Smooth muscle cell (in vitro differentiated cells): Measurements from ENCODE around the gene PLAC8L1. TPM values are rescaled to one million over a fixed set of nuclear protein-coding genes. Genes with fewer than 3 reads are reported as not detected.

Experiments used
- DNase-seq: peaks from one replicate; lab custom pipeline; 2025; ENCODE audit not compliant: unreplicated experiment; lab: John Stamatoyannopoulos, UW
- H2AFZ ChIP-seq: fragments of 200-600 bp; sonication (generic); 2 replicates; pipeline ENCODE4 v1.6.0; 2016; ENCODE audit warnings: antibody characterized with exemption, low read depth, mild to moderate bottlenecking
- H3F3A ChIP-seq: fragments of 200-600 bp; sonication (generic); 2 replicates; pipeline ENCODE4 v1.6.0; 2017; ENCODE audit warnings: antibody characterized with exemption, low read depth
- H3K27ac ChIP-seq: fragments of 200-600 bp; sonication (generic); 2 replicates; pipeline ENCODE4 v1.5.1; 2016; ENCODE audit warnings: low read depth, mild to moderate bottlenecking
- H3K27me3 ChIP-seq: fragments of 200-600 bp; sonication (generic); 2 replicates; pipeline ENCODE4 v1.6.1; 2016; ENCODE audit warnings: low read depth, mild to moderate bottlenecking
- H3K36me3 ChIP-seq: fragments of 200-600 bp; sonication (generic); 2 replicates; pipeline ENCODE4 v1.5.1; 2016; ENCODE audit warnings: low read depth
- H3K4me1 ChIP-seq: fragments of 200-600 bp; sonication (generic); 2 replicates; pipeline ENCODE4 v1.5.1; 2016; ENCODE audit warnings: low read depth
- H3K4me2 ChIP-seq: fragments of 200-600 bp; sonication (generic); 2 replicates; pipeline ENCODE4 v1.6.0; 2016; ENCODE audit warnings: mild to moderate bottlenecking
- H3K4me3 ChIP-seq: fragments of 200-600 bp; sonication (generic); 2 replicates; pipeline ENCODE4 v1.5.1; 2016; ENCODE audit warnings: mild to moderate bottlenecking
- H3K79me2 ChIP-seq: fragments of 200-600 bp; sonication (generic); 2 replicates; pipeline ENCODE4 v1.6.0; 2016; ENCODE audit warnings: low read depth, mild to moderate bottlenecking
- H3K9ac ChIP-seq: fragments of 200-600 bp; sonication (generic); 2 replicates; pipeline ENCODE4 v1.6.0; 2016; ENCODE audit warnings: low read depth
- H3K9me3 ChIP-seq: fragments of 200-600 bp; sonication (generic); replicated peaks from 2 replicates; pipeline ENCODE4 v1.5.1; 2016; ENCODE audit warnings: low read depth
- H4K20me1 ChIP-seq: fragments of 200-600 bp; sonication (generic); 2 replicates; pipeline ENCODE4 v1.6.0; 2016; ENCODE audit warnings: low read depth
- CTCF ChIP-seq: fragments of 200-600 bp; sonication (generic); IDR thresholded peaks from 2 replicates; pipeline ENCODE4 v1.5.1; 2017; ENCODE audit warnings: borderline replicate concordance, mild to moderate bottlenecking, antibody characterized with exemption; ENCODE audit not compliant: insufficient read depth, poor library complexity, severe bottlenecking
- WGBS: methylation state at CpG from one replicate; pipeline ENCODE4 v1.1.7; 2016; ENCODE audit warnings: low lambda C conversion rate; 5-methylcytosine and 5-hydroxymethylcytosine counted together
- polyA plus RNA-seq: library from polyadenylated mRNA; unstranded; fragments of >200 nt; fragmentation: Nextera tagmentation; extraction: Ambion mirVana; gene quantifications from 2 replicates; pipeline ENCODE4 v1.2.1, GENCODE V29; 2016
- total RNA-seq: library from RNA; depleted of rRNA; stranded (reverse); fragments of >200 nt; gene quantifications from 2 replicates; pipeline ENCODE4 v1.2.3, GENCODE V29; 2014

The PLAC8L1 gene
- total and polyA plus RNA-seq, 2 experiments from 2014 or later = 0.35 TPM; not detected in 1

DNA sequence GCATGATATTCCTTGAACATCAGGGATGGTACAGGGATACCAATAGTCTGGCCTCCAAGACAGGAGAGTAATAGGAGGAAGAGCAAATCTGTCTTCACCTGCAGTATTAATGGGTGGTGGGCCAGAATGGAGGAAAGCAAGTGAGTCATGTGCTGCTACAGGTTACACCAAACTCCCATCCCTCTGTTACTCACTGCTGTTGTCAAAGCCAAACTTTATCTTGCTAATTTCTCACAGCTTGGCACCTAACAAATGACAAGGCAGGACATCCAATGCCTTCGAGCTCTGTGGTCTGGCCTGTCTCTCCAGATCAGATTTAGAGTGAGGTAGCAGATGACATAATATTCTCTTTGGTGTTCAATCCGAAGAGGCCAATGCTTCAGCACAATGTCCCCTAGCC, 26.8 kb downstream of the PLAC8L1 start:
- H4K20me1 ChIP-seq = no peaks in the 10 kb centered on the region
- no peak overlapping the region for H3K4me2 ChIP-seq
- H3K27me3 ChIP-seq = peaks cover 39% of the 10 kb centered on the region
- no peak overlapping the region for H3K9ac ChIP-seq
- no peaks in the 10 kb centered on the region for H3K79me2 ChIP-seq
- H3K4me3 ChIP-seq = no peak overlapping the region
- H3K27ac ChIP-seq = no peak overlapping the region
- no peak for DNase-seq
- H2AFZ ChIP-seq = no peak overlapping the region
- H3K4me1 ChIP-seq = no peaks in the 10 kb centered on the region
- H3K9me3 ChIP-seq = no peaks in the 10 kb centered on the region
- WGBS = 50% methylated on average over 2 of the region's 2 CpGs
- TF ChIP-seq CTCF = no peak
- H3F3A ChIP-seq = no peaks in the 10 kb centered on the region
- H3K36me3 ChIP-seq = no peaks in the 10 kb centered on the region

GRCh38 chr5:146076455-146076854, 28.9 kb downstream of the PLAC8L1 start:
- H3K9ac ChIP-seq = no peak overlapping the region
- H3F3A ChIP-seq = no peaks in the 10 kb centered on the region
- no peaks in the 10 kb centered on the region for H3K4me1 ChIP-seq
- no peak for TF ChIP-seq CTCF
- H4K20me1 ChIP-seq = no peaks in the 10 kb centered on the region
- H3K36me3 ChIP-seq = no peaks in the 10 kb centered on the region
- no peaks in the 10 kb centered on the region for H3K9me3 ChIP-seq
- peaks cover 46% of the 10 kb centered on the region for H3K27me3 ChIP-seq
- WGBS = 46% methylated on average over 4 of the region's 4 CpGs
- no peak overlapping the region for H2AFZ ChIP-seq
- no peaks in the 10 kb centered on the region for H3K79me2 ChIP-seq
- H3K4me3 ChIP-seq = no peak overlapping the region
- H3K4me2 ChIP-seq = no peak overlapping the region
- no peak for DNase-seq
- H3K27ac ChIP-seq = no peak overlapping the region

DNA sequence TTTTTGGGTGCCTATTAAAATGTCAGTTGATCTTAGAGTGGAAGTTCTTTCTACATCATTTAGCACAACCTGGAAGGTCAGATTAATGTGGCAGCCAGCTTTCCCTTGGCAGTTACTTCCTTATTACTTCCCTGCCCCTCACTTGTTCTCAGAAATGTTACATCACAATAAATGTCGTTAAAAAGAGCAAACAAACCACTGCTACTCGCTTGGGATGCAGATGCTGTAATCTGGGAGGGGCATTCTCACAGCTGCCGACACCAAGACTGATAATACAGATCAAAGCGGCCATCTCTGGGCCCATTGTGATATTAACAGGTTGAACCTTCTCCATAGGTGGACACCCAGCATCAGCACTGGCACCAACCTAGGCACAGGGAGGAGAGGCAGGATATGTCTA, 29.3 kb downstream of the PLAC8L1 start:
- TF ChIP-seq CTCF = no peak
- no peak overlapping the region for H3K27ac ChIP-seq
- no peak overlapping the region for H3K4me3 ChIP-seq
- H4K20me1 ChIP-seq = no peaks in the 10 kb centered on the region
- H3K4me2 ChIP-seq = no peak overlapping the region
- no peaks in the 10 kb centered on the region for H3K79me2 ChIP-seq
- no peak for DNase-seq
- peaks cover 46% of the 10 kb centered on the region for H3K27me3 ChIP-seq
- no peak overlapping the region for H2AFZ ChIP-seq
- no peak overlapping the region for H3K9ac ChIP-seq
- no peaks in the 10 kb centered on the region for H3F3A ChIP-seq
- no peaks in the 10 kb centered on the region for H3K36me3 ChIP-seq
- 30% methylated on average over 4 of the region's 4 CpGs for WGBS
- no peaks in the 10 kb centered on the region for H3K9me3 ChIP-seq
- no peaks in the 10 kb centered on the region for H3K4me1 ChIP-seq

GRCh38 chr5:146073239-146073900, 32.0 kb downstream of the PLAC8L1 start:
- Histone ChIP-seq H2AFZ (no peak overlapping the region), H3K9ac (no peak overlapping the region), H3K4me1 (no peaks in the 10 kb centered on the region), H3K27me3 (peaks cover 51% of the 10 kb centered on the region), H3K4me3 (no peak overlapping the region), H3K27ac (no peak overlapping the region), H3K36me3 (no peaks in the 10 kb centered on the region), H3K79me2 (no peaks in the 10 kb centered on the region), H3K4me2 (no peak overlapping the region), H3F3A (no peaks in the 10 kb centered on the region), H4K20me1 (no peaks in the 10 kb centered on the region), H3K9me3 (no peaks in the 10 kb centered on the region)
- no peak for TF ChIP-seq CTCF
- DNase-seq = no peak
- 25% methylated on average over 9 of the region's 9 CpGs for WGBS
